ENCODE data around the gene SUV39H1. TPM values are rescaled to one million over a fixed set of nuclear protein-coding genes. Genes with fewer than 3 reads are reported as not detected.
"Not testable (repeated sequence)": the region's sequence is repeated elsewhere in the genome, so short reads cannot be mapped to it uniquely, and the experiment has no call there.

Gene SUV39H1
- total and polyA plus RNA-seq, 8 donors: 5.0 to 8.4 (median 6.5) TPM

DNA sequence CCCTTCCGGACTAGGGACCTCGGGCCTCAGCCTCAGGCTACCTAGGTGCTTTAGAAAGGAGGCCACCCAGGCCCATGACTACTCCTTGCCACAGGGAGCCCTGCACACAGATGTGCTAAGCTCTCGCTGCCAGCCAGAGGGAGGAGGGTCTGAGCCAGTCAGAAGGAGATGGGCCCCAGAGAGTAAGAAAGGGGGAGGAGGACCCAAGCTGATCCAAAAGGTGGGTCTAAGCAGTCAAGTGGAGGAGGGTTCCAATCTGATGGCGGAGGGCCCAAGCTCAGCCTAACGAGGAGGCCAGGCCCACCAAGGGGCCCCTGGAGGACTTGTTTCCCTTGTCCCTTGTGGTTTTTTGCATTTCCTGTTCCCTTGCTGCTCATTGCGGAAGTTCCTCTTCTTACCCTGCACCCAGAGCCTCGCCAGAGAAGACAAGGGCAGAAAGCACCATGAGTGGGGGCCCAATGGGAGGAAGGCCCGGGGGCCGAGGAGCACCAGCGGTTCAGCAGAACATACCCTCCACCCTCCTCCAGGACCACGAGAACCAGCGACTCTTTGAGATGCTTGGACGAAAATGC lies 13.0 kb upstream of the SUV39H1 start, which contains the start of gene WAS:
TSS of gene WAS (plus strand) at position 389 of the 572 bp plus-strand sequence. CDS start at position 444, 55 bp downstream.
- ATAC-seq: peak; percentile 68

DNA sequence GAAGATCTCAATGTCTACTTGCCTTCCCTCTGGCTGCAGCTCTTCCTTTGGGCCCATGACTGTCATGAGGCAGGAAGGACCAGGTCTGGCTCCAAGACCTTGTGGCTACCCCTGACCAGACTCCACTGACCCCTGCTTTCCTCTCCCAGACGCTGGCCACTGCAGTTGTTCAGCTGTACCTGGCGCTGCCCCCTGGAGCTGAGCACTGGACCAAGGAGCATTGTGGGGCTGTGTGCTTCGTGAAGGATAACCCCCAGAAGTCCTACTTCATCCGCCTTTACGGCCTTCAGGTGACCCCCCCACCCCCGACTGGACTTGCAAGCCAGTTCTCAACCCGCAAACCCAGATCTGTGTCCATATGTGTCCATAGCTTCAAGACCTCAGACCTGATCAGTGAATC lies 12.4 kb upstream of the SUV39H1 start:
- Histone ChIP-seq H3K4me1 (peaks cover 0 to 29% of the 10 kb centered on the region in 2 donors), H3K36me3 (peaks cover 0 to 11% of the 10 kb centered on the region in 2 donors), H3K27me3 (no peaks in the 10 kb centered on the region), H3K27ac (peak overlapping the region in 1 of 2 donors; percentile 93), H3K4me3 (peak overlapping the region in 1 of 2 donors; percentile 51), H3K9me3 (no peaks in the 10 kb centered on the region)
- ATAC-seq (no peak), DNase-seq (no peak)
- TF ChIP-seq, protein P1, sequence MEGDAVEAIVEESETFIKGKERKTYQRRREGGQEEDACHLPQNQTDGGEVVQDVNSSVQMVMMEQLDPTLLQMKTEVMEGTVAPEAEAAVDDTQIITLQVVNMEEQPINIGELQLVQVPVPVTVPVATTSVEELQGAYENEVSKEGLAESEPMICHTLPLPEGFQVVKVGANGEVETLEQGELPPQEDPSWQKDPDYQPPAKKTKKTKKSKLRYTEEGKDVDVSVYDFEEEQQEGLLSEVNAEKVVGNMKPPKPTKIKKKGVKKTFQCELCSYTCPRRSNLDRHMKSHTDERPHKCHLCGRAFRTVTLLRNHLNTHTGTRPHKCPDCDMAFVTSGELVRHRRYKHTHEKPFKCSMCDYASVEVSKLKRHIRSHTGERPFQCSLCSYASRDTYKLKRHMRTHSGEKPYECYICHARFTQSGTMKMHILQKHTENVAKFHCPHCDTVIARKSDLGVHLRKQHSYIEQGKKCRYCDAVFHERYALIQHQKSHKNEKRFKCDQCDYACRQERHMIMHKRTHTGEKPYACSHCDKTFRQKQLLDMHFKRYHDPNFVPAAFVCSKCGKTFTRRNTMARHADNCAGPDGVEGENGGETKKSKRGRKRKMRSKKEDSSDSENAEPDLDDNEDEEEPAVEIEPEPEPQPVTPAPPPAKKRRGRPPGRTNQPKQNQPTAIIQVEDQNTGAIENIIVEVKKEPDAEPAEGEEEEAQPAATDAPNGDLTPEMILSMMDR (IDR thresholded peaks at IDR 0.05): no peak
- intact Hi-C loops (cut with DNase I): no loop called here

More for the DNA sequence above, 13.0 kb upstream of the SUV39H1 start, which contains the start of gene WAS:
- Histone ChIP-seq H3K4me3 (peak within 1 kb of the TSS in 1 of 2 donors; percentile 51), H3K27me3 (no peaks in the 10 kb centered on the region), H3K36me3 (peaks cover 0 to 8% of the 10 kb centered on the region in 2 donors), H3K27ac (peak within 1 kb of the TSS; percentile 59 to 93), H3K4me1 (peaks cover 0 to 29% of the 10 kb centered on the region in 2 donors), H3K9me3 (no peaks in the 10 kb centered on the region)
- intact Hi-C loops (cut with DNase I): no loop called here
- TF ChIP-seq, protein P1 (IDR thresholded peaks at IDR 0.05): no peak
- no peak for DNase-seq

DNA sequence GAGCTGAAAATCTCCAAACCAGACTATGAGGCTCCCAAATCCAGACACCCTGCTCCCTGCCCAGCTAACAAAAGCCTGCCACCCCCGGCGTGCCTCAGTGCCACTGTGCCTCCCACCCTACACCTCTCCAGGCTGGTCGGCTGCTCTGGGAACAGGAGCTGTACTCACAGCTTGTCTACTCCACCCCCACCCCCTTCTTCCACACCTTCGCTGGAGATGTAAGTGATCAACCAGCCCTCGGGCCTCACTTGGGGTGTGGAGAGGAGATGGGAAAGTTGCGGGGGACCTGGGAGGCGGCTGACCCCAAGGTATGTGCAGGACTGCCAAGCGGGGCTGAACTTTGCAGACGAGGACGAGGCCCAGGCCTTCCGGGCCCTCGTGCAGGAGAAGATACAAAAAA lies 11.1 kb upstream of the SUV39H1 start:
- peaks cover 0 to 13% of the 10 kb centered on the region in 2 donors for H3K36me3 ChIP-seq
- no peak overlapping the region for H3K27ac ChIP-seq
- H3K9me3 ChIP-seq: no peaks in the 10 kb centered on the region
- H3K4me1 ChIP-seq: peaks cover 0 to 22% of the 10 kb centered on the region in 2 donors
- ATAC-seq (no peak), DNase-seq (no peak)
- TF ChIP-seq, protein P1 (IDR thresholded peaks at IDR 0.05): no peak
- H3K4me3 ChIP-seq: peak overlapping the region in 1 of 2 donors; percentile 51
- intact Hi-C loops (cut with DNase I): no loop called here
- no peaks in the 10 kb centered on the region for H3K27me3 ChIP-seq

DNA sequence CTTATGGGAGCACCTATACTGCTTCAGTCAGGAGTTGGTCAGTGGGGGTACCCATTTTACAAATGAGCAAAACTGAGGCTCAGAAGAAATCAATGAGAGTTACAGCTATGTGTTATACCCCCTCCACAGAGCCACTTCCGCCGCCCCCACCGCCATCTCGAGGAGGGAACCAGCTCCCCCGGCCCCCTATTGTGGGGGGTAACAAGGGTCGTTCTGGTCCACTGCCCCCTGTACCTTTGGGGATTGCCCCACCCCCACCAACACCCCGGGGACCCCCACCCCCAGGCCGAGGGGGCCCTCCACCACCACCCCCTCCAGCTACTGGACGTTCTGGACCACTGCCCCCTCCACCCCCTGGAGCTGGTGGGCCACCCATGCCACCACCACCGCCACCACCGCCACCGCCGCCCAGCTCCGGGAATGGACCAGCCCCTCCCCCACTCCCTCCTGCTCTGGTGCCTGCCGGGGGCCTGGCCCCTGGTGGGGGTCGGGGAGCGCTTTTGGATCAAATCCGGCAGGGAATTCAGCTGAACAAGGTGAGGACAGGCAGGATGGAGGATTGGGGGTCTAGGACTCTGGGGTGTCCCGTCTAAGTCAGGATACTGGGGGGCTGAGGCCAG lies 7.9 kb upstream of the SUV39H1 start:
- H3K9me3 ChIP-seq: no peaks in the 10 kb centered on the region
- no peak overlapping the region for H3K4me3 ChIP-seq
- intact Hi-C loops (cut with DNase I): no loop called here
- TF ChIP-seq, protein P1 (IDR thresholded peaks at IDR 0.05): no peak
- ATAC-seq (no peak), DNase-seq (no peak)
- no peak overlapping the region for H3K27ac ChIP-seq
- peaks cover 0 to 4% of the 10 kb centered on the region in 2 donors for H3K27me3 ChIP-seq
- H3K36me3 ChIP-seq: peaks cover 0 to 13% of the 10 kb centered on the region in 2 donors
- H3K4me1 ChIP-seq: peaks cover 0 to 4% of the 10 kb centered on the region in 2 donors

DNA sequence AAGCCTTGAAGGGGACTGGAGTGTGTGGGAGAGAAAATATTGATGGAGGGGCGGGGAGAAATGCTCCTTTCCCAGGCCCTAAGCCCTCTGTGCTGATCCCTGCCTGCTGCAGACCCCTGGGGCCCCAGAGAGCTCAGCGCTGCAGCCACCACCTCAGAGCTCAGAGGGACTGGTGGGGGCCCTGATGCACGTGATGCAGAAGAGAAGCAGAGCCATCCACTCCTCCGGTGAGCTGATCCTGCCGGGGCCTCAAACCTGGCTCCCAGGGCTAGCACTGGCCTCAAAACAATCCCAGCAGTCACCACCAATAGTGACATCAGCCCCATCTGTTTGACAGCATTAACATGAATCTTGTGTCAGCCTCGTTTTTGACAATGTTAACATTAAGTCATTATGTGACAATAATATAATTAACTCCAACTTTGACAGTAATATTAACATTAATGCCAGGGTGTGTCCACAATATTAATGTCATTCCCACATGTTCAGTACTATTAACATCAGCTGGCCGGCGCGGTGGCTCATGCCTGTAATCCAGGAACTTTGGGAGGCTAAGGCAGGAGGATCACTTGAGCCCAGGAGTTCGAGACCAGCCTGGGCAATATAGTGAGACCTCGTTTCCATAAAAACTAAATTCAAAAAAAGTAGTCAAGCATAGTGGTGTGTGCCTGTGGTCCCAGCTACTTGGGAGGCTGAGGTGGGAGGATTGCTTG lies 7.2 kb upstream of the SUV39H1 start:
- intact Hi-C loops (cut with DNase I): no loop called here
- Histone ChIP-seq H3K4me3 (no peak overlapping the region), H3K36me3 (peaks cover 0 to 13% of the 10 kb centered on the region in 2 donors), H3K27me3 (peaks cover 0 to 4% of the 10 kb centered on the region in 2 donors), H3K4me1 (peaks cover 0 to 4% of the 10 kb centered on the region in 2 donors), H3K27ac (no peak overlapping the region), H3K9me3 (no peaks in the 10 kb centered on the region)
- DNase-seq: no peak
- ATAC-seq: no peak
- TF ChIP-seq, protein P1 (IDR thresholded peaks at IDR 0.05): no peak

- ATAC-seq; H3K27me3 ChIP-seq; H3K27ac ChIP-seq; H3K4me1 ChIP-seq; intact Hi-C loops (cut with DNase I); DNase-seq; H3K9me3 ChIP-seq; H3K4me3 ChIP-seq: not testable (repeated sequence)
- H3K36me3 ChIP-seq: peaks cover 0 to 13% of the 10 kb centered on the region in 2 donors
Measured at GRCh38 chrX:48691746-48692145, 4.8 kb upstream of the SUV39H1 start.
